H1 (cell line): ENCODE results near the gene CHST8. TPM values are rescaled to one million over a fixed set of nuclear protein-coding genes. Genes with fewer than 3 reads are reported as not detected.

Experiments used
- ATF3 ChIP-seq: IDR thresholded peaks from 2 replicates; pipeline ENCODE4 v1.6.1; 2011; ENCODE audit warnings: low read depth, mild to moderate bottlenecking, low read length; ENCODE audit not compliant: insufficient read depth
- BRCA1 ChIP-seq: IDR thresholded peaks from 2 replicates; pipeline ENCODE4 v1.6.1; 2012; ENCODE audit warnings: low read depth, low read length, improper control_type of control experiment
- CHD7 ChIP-seq: fragments of 300-600 bp; sonication (generic); IDR thresholded peaks from 2 replicates; pipeline ENCODE4 v1.7.1; 2012; ENCODE audit warnings: low read length, moderate library complexity, mild to moderate bottlenecking, inconsistent platforms; ENCODE audit not compliant: insufficient replicate concordance
- POLR2A ChIP-seq, 2 experiments: IDR thresholded peaks; 1 replicate in 1 of 2; 2 replicates in 1 of 2; pipeline ENCODE4 v1.6.1; 2011; ENCODE audit warnings: low read depth in 2 of 2, low read length in 2 of 2, mild to moderate bottlenecking in 2 of 2; ENCODE audit errors: control extremely low read depth in 1 of 2
- RFX5 ChIP-seq: IDR thresholded peaks from 2 replicates; pipeline ENCODE4 v1.6.1; 2011; ENCODE audit warnings: low read depth, low read length, improper control_type of control experiment, borderline replicate concordance
- SIRT6 ChIP-seq: IDR thresholded peaks from one replicate; pipeline ENCODE4 v1.7.1; 2012; ENCODE audit warnings: low read length, inconsistent platforms
- polyA plus RNA-seq, 7 experiments: library from polyadenylated mRNA; depleted of rRNA in 3 of 7; stranded (reverse) in 5 of 7; unstranded in 2 of 7; fragments of >200 nt in 5 of 7; fragments of 200-250 nt in 2 of 7; gene quantifications; 1 replicate in 5 of 7; 2 replicates in 1 of 7; 4 replicates in 1 of 7; pipeline versions ENCODE4 v1.2.1 to v1.2.3, GENCODE V29; 2011 to 2013; ENCODE audit warnings: missing spikeins in 2 of 7, mixed read lengths in 2 of 7
- total RNA-seq: library from RNA; stranded (reverse); fragmentation: NEBNext Ultra II Directional; extraction: Animal tissue kit (Norgen Biotek cat#: 25700); gene quantifications from 2 replicates; pipeline ENCODE4 v1.2.1, GENCODE V29; 2021

CHST8 gene
- total and polyA plus RNA-seq, 2 of the 8 experiments (the other 6 are each of a cell fraction or from before 2014, with no cell fraction given), result 10.8 to 28.2 TPM

GRCh38 chr19:33674626-33675367 lies 53.0 kb downstream of the CHST8 start (continued):
- TF ChIP-seq CHD7 (no peak), ATF3 (no peak), SIRT6 (no peak), RFX5 (no peak), POLR2A (IDR thresholded peaks at IDR 0.05; ENCODE audit: control extremely low read depth in 1 of 2, low read depth in 2 of 2, low read length in 2 of 2) (no peak), BRCA1 (no peak)
